SK-MEL-5 (cell line): ENCODE data around the gene PAK5. TPM values are rescaled to one million over a fixed set of nuclear protein-coding genes. Genes with fewer than 3 reads are reported as not detected.

Source experiments
- DNase-seq: peaks from one replicate; pipeline ENCODE4 v3.0.0-alpha.2; 2016; ENCODE audit warnings: low read depth, low spot score
- in situ Hi-C: cut with HindIII; loops from 2 replicates; pipeline ENCODE4 v1.10.0; 2016; ENCODE audit warnings: low sequenced_read_pairs, high pct_unique_total_duplicates, low pct_unique_long_range_greater_than_20kb
- total RNA-seq: library from RNA; depleted of rRNA; stranded (reverse); fragments of >200 nt; shearing (Covaris generic); gene quantifications from 2 replicates; pipeline ENCODE4 v1.2.3, GENCODE V29; 2014

The PAK5 gene
- total RNA-seq, 1 experiment from 2014 or later, result not detected

DNA sequence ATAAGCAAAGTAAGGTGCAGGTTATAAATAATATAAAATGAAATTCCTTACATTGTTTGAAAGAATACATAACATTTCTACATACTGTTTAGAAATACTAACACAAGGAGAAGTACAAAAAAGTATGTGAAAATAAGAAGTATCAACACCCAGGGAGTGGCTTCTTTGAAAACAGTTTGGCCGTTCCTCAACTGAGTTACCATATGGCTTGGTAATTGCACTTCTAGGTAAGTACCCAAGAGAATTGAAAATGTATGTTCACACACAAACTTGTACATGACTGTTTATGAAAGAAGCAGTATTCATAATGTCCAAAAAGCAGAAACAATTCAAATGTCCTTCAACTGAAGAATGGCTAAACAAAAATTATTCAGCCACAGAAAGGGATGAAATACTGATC is 30.7 kb downstream of the PAK5 start:
- DNase-seq, result no peak
- in situ Hi-C loops, result no loop called here

DNA sequence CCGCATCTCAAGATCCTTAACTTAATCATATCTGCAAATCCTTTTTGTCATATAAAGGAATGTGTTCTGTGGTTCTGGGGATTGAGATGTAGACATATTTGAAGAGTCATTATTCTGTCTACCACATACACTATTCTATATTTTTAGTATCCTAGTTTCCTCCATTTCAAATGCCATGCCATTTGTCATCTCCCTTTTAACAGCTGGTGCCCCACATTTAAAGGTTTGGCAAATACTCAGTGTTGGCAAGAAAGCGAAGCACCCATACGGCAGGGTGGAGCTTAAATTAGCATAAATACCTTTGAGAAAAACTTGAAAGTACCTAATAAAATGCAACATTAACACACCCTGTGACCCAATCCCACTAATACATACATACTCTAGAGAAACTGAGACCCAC is 31.7 kb downstream of the PAK5 start:
- DNase-seq, result no peak
- in situ Hi-C loops, result no loop called here

DNA sequence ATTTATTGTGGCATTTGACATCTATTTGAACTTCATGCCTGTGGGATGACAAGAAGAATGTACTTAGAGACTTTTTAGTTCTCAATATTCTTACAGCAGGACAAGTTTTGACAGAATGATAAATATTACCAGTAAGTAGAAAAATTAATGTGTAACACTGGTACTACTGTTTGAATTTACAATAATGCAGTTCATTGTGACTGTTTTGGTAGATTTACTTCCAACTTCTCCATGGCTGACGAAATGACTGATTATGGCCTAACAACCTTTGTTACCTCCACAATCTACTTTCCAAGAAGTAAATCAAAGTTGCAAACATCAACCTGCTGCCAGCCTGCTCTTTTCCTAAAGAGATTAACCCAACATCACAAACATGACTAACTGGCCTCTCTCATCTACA is 38.5 kb downstream of the PAK5 start:
- in situ Hi-C loops, result no loop called here
- no peak for DNase-seq

DNA sequence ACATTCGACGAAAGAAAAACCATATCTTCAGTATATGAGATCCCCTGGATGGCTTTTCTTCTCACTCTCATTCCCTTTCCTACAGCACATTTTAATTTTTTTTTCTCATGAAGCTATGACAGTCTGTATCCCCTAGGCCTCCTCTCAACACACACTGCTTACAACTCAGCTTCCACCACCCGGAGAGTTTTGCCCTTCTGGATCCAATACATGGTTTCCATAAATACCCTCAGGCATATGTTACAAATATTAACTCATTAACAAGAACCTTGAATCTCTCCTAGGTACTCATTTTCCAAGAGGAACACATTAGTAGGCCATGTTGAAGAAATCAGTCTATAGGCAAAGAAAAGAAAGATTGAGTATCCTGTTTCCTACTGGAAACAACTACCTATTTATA is 44.0 kb downstream of the PAK5 start:
- DNase-seq, result no peak
- in situ Hi-C loops, result no loop called here

DNA sequence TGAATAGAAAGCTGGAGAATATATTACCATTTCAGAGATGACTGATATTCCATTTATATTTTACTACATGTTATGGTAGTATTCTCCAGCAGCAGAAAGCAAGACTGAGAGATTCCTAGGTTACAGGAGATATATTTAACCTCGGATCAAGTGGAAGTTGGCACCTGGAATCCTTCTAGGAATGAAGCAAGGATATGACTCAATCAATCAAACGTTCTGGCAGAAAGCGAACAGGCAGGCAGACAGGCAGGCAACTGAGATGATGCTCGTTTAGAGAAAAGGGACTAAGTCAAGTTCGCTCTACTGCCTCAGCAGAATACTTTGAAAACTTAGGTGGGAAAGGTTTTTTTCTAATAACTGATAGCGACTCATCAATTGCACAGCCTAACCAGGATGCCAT is 46.2 kb downstream of the PAK5 start:
- in situ Hi-C loops, result no loop called here
- no peak for DNase-seq

DNA sequence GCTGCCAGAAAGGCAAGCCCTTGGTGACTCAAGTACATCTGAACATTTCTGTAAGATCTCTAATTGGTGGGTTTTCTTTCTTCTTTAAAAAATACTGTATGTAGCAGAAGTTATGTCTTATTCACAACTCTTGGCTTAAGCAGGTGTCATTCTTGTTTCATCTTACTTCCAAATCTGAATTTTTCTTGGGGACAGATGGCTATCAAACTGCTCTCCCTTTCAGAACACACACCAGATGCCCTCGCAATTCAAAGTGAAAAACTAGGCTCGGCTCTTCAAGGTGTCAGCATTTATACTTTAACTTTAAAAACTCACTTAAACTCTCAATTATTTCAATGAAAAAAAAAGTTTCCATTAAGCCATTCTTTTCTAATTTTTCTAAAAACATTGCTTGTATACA is 49.7 kb downstream of the PAK5 start:
- in situ Hi-C loops, result no loop called here
- no peak for DNase-seq

DNA sequence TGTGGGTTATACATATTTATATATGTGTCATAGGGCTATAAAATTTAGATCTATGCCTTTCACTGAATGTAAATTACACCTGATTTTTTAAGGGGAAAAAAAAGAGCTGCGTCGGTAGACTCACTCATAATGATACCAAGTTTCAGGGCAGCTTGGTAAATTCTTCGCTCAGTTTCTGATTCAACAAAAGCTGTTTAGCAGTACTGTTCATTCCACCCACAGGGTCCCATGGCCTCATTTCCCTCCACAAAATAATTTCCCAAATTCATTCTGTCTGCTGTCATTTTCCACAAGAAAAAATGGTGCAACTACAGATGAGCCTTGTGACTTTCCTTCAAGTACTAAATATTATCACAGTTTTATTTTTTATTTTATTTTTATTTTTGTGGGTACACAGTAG is 63.7 kb downstream of the PAK5 start:
- no peak for DNase-seq
- in situ Hi-C loops, result no loop called here

DNA sequence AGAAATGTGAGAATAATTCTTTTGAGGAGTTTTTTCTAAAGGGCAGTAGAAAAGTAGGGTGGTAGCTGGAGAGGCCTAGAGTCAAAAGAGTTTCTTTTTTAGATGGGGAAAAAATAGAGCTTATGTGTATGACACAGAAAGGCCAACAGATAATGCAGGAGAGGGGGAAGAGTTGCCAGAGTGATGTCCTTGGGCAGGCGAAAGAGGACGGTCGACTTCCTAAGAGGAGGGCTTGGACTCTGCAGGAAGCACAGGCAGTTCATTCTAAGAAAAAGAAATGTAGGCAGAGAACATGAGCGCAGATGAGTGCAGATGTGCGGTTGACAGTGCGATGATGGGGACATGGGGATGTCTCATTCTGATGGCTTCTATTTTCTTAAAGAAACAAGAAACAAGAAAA is 68.9 kb downstream of the PAK5 start:
- no peak for DNase-seq
- in situ Hi-C loops, result no loop called here

DNA sequence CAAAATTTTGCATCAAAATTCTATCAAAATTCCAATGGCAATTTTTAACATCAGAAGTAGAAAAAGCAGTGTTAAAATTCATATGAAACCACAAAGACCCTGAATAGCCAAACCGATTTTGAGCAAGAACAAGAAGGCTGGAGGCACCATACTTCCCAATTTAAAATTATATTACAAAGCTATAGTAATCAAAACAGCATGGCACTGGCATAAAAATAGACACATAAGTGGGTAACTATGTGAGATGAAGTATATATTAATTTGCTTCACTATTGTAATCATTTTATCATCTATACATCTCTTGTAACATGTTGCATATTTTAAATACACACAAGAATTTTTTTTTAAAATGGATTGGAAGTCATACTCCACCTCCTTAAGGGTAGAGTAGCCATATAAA is 77.4 kb downstream of the PAK5 start:
- in situ Hi-C loops, result no loop called here
- no peak for DNase-seq

DNA sequence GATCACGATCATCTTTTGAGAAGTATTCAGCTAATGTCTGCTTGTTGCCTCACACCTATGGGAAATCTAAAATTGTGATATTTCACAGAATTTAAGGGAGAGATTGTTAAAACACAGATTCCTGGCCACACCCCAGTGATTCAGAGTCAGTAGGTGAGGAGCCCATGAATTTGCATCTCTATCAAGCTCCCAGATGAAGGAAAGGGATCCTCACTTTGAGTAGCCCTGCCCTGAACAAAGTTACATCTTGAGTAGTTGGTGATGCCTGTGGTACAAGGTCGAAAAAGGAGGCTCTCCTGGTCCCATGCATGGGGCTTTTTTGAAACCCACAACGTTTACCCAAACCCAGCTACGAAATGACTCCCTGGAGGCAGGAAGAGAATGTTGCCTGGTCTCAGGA is 79.5 kb downstream of the PAK5 start:
- in situ Hi-C loops, result no loop called here
- no peak for DNase-seq

DNA sequence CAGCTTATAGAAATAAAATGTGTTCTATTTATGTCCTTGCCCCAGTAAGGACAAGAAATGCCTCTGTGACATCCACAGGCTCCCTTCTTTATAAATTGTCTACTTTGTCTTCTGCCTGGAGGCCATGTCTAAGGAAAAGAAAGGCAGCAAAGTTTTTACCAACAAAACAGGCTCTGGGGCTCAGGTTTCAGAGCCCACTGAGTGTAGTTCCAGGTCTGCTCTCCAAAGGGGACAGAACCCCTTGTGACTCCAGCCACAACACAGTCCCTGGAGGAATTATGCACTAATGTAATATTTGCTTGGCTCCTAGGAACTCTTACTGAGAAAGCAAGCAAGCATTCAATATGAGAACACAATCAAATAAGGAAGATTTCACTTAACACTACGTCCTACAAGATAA is 80.1 kb downstream of the PAK5 start:
- DNase-seq, result no peak
- in situ Hi-C loops, result no loop called here

DNA sequence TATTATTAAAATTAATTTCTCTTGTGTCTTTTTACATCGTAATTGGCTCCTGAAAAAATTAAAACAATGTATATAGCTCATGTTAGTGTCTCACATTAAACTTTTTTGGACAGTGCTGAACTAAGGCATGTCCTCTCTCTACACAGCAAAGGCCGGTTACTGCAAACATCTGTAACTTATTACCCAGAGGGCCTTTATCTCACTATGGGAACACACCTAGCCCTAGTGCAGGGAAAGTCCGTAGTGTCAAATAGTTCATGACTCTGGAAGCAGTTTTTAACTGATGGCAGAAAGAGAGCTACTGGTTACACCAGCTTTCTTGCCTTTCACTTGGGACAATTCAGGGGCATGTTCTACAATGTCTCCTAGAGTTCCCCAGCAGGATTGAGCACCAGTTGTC is 82.2 kb downstream of the PAK5 start:
- in situ Hi-C loops, result no loop called here

DNA sequence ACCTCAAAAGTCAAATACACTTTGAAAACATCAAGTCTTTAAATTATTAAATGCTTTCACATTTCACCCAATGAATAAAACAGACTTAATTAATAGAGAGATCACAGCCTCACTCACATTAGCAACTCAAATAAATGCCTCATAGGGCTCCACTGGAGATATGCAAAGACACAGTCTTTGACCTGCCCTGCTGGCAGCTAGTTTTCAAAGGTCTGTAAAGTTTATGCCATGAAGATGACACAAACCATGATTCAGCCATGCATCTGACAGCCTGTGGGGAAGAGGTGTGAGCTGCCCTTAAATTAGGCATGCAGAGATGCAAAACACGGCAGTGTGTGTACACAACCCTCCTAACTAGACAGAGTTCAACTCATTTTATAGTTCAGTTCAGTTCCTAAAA is 83.6 kb downstream of the PAK5 start:
- no peak for DNase-seq
- in situ Hi-C loops, result no loop called here

More for the DNA sequence above, 82.2 kb downstream of the PAK5 start:
- no peak for DNase-seq

DNA sequence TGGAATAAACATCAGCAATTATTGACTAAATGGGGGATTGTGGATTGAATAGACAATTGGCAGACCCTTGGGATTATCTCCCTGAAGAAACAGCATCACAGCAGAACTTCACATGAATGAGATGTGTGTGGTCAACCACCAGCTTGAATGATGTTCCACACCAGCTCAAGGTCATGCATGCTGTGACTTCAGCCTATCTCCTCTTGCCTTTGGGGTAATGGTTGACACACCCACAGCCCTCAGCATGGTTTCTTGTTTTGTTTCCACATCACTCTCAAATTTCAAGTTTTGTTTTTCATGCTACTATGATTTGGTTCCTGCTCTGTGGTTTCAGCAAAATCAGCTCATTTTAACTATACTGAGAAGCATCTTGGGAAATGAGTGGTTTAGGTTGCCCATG is 94.3 kb downstream of the PAK5 start:
- no peak for DNase-seq
- in situ Hi-C loops, result no loop called here

DNA sequence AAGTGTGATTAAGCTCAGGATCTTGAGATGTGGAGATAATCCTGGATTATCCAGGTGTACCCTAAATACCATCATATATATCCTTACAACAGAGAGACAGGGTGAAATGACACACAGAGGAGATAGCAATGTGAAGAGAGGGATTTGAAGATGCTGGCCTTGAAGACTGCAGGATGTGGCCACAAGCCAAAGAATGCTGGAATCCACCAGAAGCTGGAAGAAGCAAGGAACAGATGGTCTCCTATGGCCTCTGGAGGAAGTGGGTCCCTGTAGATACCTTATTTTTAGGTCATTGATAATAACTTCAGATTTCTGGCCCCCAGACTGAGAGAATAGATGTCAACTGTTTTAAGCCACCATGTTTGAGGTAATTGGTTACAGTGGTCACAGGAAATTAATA is 95.0 kb downstream of the PAK5 start:
- DNase-seq, result no peak
- in situ Hi-C loops, result no loop called here

DNA sequence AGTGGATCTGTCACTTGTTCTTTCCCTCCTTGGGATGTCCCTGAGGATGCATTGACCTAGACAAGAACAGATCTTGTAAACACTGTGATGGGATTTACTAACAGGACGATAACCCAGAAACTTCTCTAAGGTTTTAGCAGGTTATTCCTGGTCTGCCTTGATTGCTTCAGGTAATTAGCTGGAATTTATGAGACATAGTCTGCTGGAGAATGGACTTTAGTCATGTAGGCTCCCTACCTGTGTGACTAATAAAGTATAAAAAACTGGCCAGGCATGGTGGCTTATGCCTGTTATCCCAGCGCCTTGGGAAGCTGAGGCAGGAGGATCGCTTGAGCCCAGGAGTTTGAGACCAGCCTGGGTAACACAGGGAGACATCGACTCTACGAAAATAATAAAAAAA is 96.1 kb downstream of the PAK5 start:
- no peak for DNase-seq
- in situ Hi-C loops, result no loop called here

DNA sequence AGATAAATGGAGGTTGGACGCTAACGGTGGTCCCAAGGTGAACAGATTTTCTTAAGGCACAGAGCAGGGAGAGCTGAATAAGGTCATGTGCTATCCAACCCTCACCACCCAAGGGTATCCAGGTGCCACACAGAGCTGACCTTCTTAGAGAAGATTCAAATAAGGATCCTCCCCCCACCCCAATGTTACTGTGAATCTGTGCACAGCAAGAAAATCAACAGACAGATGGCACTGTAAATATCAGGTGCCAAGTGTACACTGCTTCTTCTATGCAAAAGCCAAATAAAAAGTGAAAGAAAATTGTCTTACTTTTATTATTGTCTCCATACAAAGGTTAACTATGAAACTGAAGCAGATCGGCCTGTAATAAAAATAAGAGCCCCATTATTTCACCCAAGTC is 96.9 kb downstream of the PAK5 start:
- in situ Hi-C loops, result no loop called here

DNA sequence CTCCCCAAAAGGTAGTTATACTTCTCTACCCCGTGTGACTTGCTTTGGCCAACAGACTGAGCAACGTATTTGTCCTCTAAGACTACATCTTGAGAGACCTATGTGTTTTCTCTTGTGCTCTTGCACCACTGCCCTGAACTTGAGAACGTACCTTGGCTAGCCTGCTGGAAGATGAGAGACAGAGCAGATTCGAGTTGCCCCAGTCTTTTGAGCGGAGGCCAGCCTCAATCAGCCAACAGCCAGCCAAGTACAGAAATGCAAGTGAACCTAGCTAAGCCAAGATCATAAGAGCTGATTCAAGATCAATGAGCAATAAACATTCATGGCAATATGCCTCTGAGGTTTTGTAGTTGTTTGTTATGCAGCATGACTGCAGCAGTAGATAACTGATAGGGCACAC is 98.4 kb downstream of the PAK5 start:
- in situ Hi-C loops, result no loop called here
- no peak for DNase-seq

More for the DNA sequence above, 96.9 kb downstream of the PAK5 start:
- DNase-seq, result no peak

DNA sequence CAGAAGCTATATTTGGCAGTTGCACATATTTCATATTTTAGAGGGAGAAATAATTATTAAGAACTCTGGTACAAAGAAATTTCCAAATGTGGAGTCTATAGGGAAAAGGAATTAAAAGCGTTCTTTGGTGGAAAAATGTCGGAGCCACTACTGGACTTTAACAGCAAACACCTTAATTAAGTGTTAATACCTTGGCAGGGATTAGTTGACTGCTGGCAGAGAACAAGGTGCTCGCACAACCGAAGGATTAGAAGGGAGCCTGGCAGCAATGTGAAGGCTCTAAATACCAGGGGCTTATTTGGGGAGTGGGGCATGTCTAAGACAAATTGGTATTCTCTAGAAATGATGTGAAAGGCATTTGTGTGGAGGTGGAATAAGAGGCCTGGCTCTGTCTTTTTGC is 98.9 kb downstream of the PAK5 start:
- in situ Hi-C loops, result no loop called here
- DNase-seq, result no peak

DNA sequence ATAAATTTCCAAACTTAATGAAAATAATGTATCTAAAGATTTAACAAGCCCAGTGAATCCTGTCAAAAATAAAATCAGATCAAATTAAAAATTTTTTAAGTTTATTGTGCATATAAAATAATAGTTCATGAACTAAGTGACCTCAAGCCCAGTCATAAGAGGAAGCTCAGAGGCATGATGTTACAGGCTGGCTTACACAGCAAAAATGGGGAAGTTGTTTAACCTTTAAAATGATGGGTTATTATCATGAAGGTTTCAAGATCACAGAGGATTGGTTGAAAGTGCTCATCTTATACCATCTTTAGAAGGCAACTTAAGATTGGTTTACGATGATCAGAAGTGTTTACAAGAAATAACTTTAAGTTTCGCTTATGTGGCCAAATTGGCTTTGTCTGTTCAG is 102.5 kb downstream of the PAK5 start:
- DNase-seq, result no peak
- in situ Hi-C loops, result no loop called here
